DMS 273 (cell line): ENCODE measurements around the gene DIP2C.

ENCODE experiments used
- DNase-seq: peaks from one replicate; lab custom pipeline; 2025; ENCODE audit not compliant: unreplicated experiment; lab: John Stamatoyannopoulos, UW

Gene DIP2C, protein sequence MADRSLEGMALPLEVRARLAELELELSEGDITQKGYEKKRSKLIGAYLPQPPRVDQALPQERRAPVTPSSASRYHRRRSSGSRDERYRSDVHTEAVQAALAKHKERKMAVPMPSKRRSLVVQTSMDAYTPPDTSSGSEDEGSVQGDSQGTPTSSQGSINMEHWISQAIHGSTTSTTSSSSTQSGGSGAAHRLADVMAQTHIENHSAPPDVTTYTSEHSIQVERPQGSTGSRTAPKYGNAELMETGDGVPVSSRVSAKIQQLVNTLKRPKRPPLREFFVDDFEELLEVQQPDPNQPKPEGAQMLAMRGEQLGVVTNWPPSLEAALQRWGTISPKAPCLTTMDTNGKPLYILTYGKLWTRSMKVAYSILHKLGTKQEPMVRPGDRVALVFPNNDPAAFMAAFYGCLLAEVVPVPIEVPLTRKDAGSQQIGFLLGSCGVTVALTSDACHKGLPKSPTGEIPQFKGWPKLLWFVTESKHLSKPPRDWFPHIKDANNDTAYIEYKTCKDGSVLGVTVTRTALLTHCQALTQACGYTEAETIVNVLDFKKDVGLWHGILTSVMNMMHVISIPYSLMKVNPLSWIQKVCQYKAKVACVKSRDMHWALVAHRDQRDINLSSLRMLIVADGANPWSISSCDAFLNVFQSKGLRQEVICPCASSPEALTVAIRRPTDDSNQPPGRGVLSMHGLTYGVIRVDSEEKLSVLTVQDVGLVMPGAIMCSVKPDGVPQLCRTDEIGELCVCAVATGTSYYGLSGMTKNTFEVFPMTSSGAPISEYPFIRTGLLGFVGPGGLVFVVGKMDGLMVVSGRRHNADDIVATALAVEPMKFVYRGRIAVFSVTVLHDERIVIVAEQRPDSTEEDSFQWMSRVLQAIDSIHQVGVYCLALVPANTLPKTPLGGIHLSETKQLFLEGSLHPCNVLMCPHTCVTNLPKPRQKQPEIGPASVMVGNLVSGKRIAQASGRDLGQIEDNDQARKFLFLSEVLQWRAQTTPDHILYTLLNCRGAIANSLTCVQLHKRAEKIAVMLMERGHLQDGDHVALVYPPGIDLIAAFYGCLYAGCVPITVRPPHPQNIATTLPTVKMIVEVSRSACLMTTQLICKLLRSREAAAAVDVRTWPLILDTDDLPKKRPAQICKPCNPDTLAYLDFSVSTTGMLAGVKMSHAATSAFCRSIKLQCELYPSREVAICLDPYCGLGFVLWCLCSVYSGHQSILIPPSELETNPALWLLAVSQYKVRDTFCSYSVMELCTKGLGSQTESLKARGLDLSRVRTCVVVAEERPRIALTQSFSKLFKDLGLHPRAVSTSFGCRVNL (N-terminal part only)

DNA sequence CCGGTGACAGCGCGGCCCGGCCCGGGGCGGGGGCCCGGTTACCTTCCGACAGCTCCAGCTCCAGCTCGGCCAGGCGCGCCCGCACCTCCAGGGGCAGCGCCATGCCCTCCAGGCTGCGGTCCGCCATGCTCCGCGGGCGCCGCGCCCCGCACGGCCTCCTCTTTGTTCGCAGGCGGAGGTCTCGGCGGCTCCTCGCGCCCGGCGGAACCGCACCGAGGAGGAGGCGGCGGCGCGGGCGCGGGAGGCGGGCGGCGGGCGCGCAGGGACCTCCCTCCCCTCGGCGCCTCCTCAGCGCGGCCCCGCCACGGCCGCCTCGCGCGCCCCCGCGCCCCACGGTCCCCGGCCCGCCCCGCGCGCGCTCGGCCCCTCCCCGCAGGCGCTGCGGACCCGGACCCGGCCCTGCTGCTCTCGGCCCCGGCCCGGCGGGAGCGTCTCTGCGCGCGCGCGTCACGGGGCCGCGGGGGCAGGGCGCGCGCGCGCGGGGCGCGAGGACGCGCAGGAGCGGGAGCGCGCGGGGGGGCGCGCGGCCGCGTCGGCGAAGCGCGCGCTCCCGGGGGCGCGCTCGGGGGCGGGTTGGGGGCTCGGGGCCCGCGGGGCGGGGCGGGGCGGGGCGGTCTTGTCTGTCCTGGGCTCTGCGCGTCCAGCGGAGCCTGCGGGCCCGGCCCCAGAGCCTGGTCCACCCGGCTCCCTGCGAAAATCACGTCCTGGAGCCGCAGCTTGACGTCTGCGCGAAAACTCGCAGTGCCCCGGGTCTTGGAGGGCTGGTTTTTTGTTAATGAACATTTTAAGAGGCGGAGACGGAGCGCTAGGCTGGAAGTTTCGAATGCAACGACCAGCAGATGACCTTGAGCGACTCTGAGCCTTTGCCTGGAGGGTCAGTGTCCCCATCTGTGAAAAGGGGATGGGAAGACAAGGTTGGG is at the start of gene DIP2C:
Gene DIP2C (minus strand): TSS at position 217 of the 920 bp plus-strand sequence. CDS start 90 bp downstream, at position 127.
- peak; percentile 85 for DNase-seq

DNA sequence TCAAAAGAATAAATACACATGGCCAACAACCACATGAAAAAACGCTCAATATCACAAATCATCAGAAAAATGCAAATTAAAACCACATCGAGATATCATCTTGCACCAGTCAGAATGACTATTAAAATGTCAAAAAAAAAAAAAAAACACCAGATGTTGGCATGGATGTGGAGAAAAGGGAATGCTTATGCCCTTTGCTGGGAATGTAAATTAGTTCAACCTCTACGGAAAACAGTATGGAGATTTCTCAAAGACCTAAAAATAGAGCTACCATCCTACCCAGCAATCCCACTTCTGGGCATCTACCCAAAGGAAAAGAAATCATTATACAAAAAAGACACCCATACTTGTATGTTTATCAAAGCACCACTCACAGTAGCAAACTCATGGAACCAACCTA is 45.0 kb upstream of the DIP2C start:
- DNase-seq: no peak

DNA sequence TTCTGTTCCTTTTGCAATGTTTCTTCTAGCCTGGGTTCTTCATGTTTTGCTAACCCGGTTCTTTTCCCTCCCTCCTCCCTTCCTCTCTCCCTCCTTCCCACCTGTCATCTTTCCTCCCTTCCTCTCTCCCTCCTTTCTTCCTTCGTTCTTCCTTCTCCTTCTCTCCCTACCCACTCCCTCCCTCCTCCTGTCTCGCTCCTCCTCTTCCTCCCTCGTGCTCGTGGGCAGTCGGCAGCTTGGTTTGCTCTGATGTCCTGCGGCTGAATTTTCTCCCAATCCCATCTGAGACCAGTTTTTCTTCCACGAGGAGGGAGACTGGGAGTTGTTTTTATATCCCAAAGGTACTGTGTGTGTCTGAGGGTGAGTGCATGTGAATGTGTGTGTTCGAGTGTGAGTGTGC is 43.6 kb upstream of the DIP2C start:
- DNase-seq: no peak

DNA sequence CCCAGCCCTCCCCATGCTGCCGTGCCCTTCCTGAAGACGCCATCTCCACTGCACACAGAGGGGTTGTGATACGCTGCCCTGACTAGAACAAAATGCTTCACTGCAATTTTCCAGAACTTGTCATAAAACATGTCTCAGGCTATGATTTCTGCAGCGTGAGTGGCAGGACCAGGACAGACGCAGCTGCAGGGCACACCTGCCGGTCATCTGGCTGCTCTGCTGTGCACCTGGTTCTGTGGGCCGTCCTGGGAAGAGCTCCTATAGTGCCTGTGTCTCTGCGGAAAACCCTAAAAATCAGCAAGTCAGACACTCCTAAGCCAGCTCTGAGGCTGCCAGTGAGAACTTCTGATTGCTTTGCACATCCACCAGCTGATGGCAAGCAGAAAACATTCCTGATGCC is 39.7 kb upstream of the DIP2C start:
- no peak for DNase-seq

DNA sequence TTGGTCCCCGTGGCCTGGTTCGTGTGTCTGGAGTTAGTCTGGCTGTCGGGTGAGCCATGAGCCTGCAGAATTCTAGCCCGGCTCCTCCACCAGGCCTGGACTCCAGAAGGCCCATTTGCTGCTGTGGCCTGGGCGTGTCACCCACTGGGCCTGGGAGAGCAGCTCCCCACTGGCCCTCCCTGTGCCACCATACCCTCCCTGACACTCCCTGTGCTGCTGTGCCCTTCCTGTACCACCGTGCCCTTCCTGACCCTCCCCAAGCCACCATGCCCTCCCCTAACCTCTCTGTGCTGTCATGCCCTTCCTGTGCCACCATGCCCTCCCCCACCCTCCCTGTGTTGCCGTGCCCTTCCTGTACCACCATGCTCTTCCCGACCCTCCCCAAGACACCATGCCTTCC is 39.1 kb upstream of the DIP2C start:
- DNase-seq: no peak

DNA sequence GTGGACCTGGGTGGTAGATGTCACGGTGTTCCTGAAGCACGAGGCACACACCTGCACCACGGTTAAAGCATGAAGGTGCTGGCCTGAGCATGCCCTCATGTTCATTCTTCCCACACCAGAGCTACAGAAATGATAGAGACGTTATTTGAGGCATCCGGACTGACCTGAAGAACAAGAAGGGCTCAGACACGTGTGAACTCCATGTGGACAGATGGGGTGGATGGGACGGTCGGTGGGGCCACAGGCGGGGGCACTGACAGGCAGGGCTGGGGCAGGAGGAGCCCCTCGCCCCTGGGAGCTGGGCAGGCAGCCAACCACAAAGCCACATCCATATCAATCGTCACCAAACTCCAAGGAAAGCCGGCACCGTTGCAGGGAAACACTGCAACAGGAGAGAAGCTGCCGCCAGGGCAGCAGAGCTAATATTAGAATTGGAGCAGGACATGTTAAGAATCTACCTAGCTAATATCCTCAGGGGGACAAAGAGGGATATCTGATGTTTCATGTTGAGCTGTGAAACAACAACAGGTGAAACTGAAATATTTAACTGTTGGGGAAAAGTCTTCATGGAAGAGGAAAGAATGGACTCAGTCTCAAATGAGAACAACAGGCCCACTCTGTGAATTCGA is 37.8 kb upstream of the DIP2C start:
- peak; percentile 54 for DNase-seq

DNA sequence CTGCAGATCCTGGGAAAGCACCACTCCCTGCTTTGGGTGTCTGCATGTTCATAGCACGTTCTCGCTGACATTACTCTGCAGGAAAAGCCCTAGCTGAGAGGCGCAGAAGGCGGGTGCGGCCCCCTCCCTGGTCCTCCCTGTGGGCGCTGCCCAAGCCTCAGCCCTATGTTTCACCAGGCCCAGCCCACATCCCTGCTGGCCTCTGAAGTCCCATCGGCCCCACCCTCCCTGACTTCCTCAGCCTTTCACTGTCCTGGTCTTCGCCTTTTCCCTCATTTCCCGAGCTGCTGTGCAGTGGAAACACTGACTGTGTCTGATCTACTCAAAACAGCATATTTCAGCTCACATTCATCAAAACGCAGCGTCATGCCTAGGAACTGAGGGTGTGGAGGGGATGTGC is 36.3 kb upstream of the DIP2C start:
- DNase-seq: no peak

DNA sequence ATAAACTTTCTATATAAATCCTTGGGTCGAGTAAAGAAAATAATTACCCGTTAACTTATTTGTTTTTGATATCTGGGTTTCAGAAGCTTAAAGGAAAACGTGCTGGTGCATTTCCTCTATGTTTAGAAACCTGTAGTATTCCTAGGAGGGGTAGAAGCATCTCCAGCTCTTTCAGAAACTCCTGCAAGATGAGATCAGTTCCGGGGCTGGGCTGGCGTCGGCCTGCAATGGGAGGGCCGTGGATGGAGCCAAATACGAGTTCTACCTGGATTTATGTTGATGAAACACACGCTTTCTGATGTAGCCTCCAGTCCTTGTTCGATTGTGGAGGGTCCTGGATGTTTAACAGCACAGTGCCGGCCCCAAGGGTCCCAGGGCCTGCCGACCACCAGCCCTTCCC is 35.8 kb upstream of the DIP2C start:
- no peak for DNase-seq

DNA sequence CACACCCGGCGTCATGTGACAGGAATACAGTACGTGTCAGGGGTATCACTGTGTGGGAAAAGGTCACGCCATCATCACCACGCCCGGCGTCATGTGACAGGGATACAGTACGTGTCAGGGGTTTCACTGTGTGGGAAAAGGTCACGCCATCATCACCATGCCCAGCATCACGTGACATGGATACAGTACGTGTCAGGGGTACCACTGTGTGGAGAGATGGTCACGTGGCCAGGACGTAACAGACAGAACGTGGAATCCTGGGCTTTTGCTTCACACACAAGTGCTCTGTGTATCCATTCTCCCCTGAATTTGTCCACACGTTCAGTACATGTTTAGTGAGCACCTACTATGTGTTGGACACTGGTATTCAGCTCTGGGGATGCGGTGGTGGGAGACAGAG is 34.5 kb upstream of the DIP2C start:
- DNase-seq: no peak

DNA sequence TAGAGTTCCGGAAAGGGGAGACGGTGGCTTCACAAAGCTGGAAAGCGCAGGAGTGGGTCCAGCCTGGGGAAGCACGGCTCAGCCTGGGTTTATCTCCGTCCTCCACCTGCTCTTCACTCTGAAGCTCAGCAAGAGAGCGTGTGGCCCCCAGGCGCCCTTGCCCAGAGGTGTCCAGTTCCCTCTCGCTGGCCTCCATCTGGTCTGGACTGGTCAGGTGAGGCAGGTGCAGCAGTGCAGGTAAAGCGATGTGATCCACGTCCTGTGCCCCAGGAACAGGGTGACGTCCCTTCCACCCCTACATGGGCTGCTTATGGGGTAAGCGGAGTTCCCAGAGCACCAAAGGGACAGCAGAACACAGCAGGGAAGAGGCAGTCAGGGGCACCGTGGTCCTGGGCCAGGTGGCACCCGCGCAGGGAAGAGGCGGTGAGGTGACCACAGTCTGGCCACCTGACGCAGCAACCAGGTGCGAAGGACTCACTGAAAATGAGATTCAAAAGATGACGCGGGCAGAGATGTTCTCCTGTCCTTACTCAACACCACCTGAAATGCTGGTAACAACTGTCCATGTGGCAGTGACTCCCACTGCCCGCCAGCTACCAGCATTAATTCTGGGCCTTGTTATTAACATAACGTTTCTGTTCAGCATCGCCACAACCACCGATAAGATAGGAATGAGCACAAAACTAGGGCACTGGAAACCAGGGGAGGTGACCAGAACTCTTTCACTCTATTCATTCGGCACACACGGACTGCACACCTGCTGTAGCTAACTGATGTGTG is 33.0 kb upstream of the DIP2C start:
- DNase-seq: no peak

DNA sequence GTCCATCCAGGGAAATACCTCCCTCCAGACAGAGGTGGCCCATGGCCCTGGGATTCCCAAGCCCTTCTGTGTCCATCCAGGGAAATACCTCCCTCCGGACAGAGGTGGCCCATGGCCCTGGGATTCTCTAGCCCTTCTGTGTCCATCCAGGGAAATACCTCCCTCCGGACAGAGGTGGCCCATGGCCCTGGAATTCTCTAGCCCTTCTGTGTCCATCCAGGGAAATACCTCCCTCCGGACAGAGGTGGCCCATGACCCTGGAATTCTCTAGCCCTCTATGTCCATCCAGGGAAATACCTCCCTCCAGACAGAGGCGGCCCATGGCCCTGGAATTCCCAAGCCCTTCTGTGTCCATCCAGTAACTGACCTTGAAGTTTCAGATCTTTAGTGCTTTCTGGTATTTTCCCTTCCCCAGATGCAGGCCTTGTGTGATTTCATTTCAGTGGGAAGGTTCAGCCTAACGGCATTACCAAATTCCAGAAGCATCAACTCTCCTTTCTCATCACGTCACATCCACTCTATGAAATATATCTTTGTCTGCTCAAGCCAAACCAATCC is 28.8 kb upstream of the DIP2C start:
- DNase-seq: peak; percentile 18

DNA sequence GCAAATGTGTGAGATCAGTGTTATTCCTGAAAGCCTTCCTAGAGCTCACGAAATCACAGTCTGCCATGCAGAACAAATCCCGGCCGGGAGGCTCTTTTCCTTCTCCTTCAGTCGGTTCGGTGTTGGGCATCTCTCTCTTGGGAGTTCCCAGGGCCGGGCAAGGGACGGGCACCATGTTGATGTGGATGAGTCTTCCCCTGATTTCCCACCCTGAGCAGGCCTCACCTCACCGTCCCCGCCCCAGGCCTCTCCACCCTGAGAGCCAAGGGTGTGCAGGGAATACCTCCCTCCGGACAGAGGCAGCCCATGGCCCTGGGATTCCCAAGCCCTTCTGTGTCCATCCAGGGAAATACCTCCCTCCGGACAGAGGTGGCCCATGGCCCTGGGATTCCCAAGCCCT is 28.0 kb upstream of the DIP2C start:
- DNase-seq: no peak

DNA sequence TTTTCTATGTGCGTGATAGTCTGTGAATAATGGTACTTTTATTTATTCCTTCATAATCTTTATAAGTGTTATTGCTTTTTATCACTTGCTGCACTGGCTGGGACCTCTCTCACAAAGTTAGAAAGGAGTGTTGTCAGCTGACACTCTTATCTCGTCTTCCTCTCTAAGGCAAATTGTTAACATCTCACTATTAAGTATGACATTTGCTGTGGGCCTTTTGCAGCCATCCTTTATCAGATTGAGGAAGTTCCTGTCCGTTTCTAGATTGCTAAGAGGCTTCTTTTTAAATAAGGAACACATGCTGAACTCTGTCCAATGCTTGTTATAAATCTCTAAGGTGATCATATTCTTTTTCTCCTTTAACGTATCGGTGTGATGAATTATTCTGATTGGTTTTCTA is 27.4 kb upstream of the DIP2C start:
- no peak for DNase-seq

DNA sequence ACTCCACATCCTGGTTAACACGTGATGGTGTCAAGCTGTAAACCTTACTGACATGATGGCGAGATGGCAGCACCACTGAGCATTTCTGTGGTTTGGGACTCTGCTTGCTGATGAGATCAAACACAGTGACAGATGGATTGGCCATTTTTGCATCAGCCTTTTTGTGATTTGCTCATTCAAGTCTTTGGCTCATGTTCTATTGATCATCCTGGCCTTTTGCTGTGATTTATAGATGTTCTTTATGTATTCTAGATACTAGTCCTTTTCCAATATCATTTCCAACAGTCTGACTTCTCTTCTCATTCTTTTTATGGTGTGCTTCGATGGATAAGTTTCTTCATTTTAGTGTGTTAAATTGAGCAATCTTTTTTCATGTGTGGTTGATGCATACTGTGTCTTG is 24.7 kb upstream of the DIP2C start:
- DNase-seq: no peak

DNA sequence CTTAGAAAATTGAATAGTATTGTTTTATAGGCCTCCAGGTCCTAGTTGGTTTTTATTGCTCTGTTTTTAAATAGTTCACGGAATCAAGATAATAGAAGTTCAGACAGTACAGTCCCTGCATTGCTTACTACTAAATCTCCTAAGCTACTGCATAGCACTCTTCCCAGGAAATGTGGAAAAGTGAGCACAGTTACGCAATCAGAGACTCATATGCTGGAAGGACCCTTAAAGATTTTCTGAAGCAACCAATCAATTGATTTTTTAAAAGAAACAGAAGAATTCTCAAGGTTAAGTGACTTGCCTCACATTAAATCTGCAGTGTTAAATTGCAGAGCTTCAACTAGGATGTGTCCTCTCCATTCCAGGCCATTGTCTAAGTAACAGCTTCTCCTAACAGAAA is 23.1 kb upstream of the DIP2C start:
- DNase-seq: no peak

DNA sequence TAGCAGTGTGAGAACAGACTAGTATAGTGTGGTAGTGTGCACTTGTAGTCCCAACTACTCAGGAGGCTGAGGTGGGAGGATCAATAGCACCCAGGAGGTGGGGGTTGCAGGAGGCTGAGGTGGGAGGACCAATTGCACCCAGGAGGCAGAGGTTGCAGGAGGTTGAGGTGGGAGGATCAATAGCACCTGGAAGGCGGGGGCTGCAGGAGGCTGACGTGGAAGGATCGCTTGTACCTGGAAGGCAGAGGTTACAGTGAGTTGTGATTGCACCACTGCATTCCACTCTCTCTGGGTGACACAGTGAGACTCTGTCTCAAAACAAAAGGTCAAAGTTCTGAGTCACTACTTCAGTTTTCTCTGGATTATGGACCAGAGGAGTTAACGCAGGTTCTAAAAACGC is 22.6 kb upstream of the DIP2C start:
- no peak for DNase-seq

DNA sequence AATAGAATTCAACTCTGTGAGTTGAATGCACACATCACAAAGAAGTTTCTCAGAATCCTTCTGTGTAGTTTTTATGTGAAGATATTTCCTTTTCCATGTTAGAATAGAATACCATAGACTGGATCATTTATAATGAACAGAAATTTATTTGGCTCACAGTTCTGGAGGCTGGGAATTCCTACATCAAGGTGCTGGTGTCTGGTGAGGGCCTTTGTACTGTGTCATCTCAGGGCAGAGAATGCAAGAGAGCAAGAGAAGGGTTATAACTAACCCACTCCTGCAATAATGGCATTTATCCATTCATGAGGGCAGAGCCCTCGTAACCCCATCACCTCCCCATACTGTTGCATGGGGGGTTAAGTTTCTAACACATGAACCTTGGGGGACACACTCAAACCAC is 18.4 kb upstream of the DIP2C start:
- no peak for DNase-seq

DNA sequence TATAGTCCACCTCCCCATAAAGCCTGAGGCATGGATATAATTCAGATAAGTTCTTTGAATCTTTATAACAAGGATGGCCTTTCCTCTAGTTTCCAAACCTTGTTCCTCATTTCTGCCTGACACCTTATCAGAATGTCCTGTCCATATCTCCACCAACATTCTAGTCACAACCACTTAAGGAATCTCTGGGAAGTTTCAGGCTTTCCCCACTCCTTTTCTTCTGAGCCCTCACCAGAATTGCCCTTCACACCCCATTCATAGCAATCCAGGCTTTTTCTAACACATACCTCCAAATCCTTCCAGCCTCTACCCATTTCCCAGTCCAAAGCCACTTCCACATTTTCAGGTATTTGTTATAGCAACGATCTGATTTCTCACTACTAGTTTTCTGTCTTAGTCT is 18.0 kb upstream of the DIP2C start:
- no peak for DNase-seq

DNA sequence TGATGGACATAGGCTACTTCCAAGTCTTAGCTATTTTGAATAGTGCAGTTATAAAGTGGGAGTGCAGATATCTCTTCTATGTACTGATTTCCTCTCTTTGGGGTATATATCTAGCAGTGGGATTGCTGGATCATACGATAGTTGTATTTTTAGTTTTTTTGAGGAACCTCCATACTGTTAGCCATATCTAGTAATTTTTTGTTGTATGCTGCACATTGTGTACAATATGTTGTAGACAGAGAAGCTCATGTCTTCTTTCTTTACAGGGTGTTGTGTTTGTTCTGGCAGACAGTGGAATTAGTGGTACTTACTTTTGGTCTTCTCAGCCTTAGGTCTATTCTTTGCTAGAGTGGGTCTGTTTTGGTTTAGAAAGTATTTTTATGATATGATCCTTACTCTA is 13.7 kb upstream of the DIP2C start:
- DNase-seq: no peak
